Erythroblast (primary cell): ENCODE data around the gene DSCAM.

Experiments used
- DNase-seq, 2 experiments: peaks; one replicate each; lab custom pipeline; 2025; lab: John Stamatoyannopoulos, UW
- GATA1 ChIP-seq: IDR thresholded peaks from 2 replicates; pipeline ENCODE4 v1.6.1; 2011; ENCODE audit warnings: low read depth, mild to moderate bottlenecking, control low read depth, low read length, moderate library complexity
- POLR2A ChIP-seq: IDR thresholded peaks from 2 replicates; pipeline ENCODE4 v1.6.1; 2011; ENCODE audit warnings: mild to moderate bottlenecking, low read length

DSCAM gene

GRCh38 chr21:40768056-40768455 is 78.9 kb downstream of the DSCAM start:
- TF ChIP-seq GATA1 (no peak), POLR2A (no peak)
- no peak for DNase-seq

- DNase-seq: no peak
- no peak for TF ChIP-seq GATA1
- TF ChIP-seq POLR2A: no peak
These were observed 80.6 kb downstream of the DSCAM start for GRCh38 chr21:40766381-40766780.

- no peak for DNase-seq
- TF ChIP-seq POLR2A (no peak), GATA1 (no peak)
These were observed 81.1 kb downstream of the DSCAM start for GRCh38 chr21:40765811-40766210.

GRCh38 chr21:40760821-40761220 is 86.1 kb downstream of the DSCAM start:
- TF ChIP-seq GATA1: no peak
- no peak for TF ChIP-seq POLR2A
- no peak for DNase-seq

GRCh38 chr21:40759061-40759460 is 87.9 kb downstream of the DSCAM start:
- no peak for TF ChIP-seq POLR2A
- no peak for TF ChIP-seq GATA1
- DNase-seq: no peak

- no peak for DNase-seq
- TF ChIP-seq POLR2A: no peak
- TF ChIP-seq GATA1: no peak
These were observed 89.6 kb downstream of the DSCAM start for GRCh38 chr21:40757366-40757765.

GRCh38 chr21:40754466-40754865 is 92.5 kb downstream of the DSCAM start:
- no peak for DNase-seq
- TF ChIP-seq GATA1: no peak

GRCh38 chr21:40753756-40754155 is 93.2 kb downstream of the DSCAM start:
- TF ChIP-seq GATA1: no peak
- TF ChIP-seq POLR2A: no peak
- DNase-seq: no peak

- DNase-seq: no peak
- TF ChIP-seq GATA1: no peak
- TF ChIP-seq POLR2A: no peak
These were observed 94.8 kb downstream of the DSCAM start for GRCh38 chr21:40752125-40752524.

GRCh38 chr21:40751221-40751620 is 95.7 kb downstream of the DSCAM start:
- TF ChIP-seq POLR2A (no peak), GATA1 (no peak)

GRCh38 chr21:40736145-40736544 is 110.8 kb downstream of the DSCAM start:
- TF ChIP-seq GATA1: no peak
- TF ChIP-seq POLR2A: no peak
- no peak for DNase-seq

More at GRCh38 chr21:40751221-40751620, 95.7 kb downstream of the DSCAM start:
- DNase-seq: no peak

- TF ChIP-seq GATA1 (no peak), POLR2A (no peak)
- DNase-seq: no peak
These were observed 113.9 kb downstream of the DSCAM start for GRCh38 chr21:40733024-40733397.

GRCh38 chr21:40732253-40733023 is 114.5 kb downstream of the DSCAM start:
- TF ChIP-seq POLR2A (no peak), GATA1 (no peak)
- no peak for DNase-seq

GRCh38 chr21:40731206-40731605 is 115.8 kb downstream of the DSCAM start:
- TF ChIP-seq POLR2A (no peak), GATA1 (no peak)
- DNase-seq: no peak

- DNase-seq: no peak
- TF ChIP-seq POLR2A (no peak), GATA1 (no peak)
These were observed 116.5 kb downstream of the DSCAM start for GRCh38 chr21:40730426-40730800.
